ENCODE measurements around the gene PTCD1. TPM values are rescaled to one million over a fixed set of nuclear protein-coding genes. Genes with fewer than 3 reads are reported as not detected.

Gene PTCD1
- total and polyA plus RNA-seq, 2 of the 8 experiments (the other 6 are each of a cell fraction or from before 2014, with no cell fraction given): 7.5 to 7.6 TPM

DNA sequence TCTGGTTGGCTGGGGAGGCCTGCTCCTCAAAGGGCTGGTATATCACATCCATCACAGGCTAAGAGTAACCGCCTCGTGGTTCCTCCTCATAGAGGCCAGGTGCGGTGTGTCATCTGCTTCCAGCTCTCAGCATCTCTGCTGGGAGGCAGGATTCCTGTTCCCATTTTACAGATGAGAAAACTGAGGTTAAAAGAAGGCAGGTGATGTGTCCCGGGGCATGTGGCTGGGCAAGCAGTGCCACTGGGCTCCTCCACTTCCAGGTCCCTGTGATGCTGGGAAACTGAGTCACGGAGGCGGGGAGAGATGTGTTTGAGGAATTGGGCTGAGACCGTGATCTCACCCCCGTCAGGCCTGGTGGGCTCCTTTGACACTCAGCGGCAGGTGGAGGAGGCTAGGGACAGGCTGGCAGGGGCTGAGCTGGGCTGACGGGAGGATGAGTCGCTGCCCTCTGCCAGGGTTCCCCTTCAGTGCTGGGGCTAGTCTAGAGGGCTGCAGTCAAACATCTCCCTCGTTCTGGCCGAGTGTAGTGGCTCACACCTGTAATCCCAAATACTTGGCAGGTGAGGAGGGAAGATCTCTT lies 54.7 kb downstream of the PTCD1 start:
- no peak overlapping the region for H3K4me3 ChIP-seq (ENCODE audit: extremely low read depth in 1 of 4, insufficient read depth in 2 of 4, low read depth in 3 of 4, low read length in 4 of 4)
- H3K79me2 ChIP-seq (ENCODE audit: control insufficient read depth in 1 of 2, insufficient read depth in 2 of 2, low read length in 2 of 2): peaks cover 0 to 13% of the 10 kb centered on the region in 2 experiments; a peak in 1 of 4 replicates
- H2BK20ac ChIP-seq (ENCODE audit: low read length): no peak overlapping the region
- peaks cover 13% of the 10 kb centered on the region for H3K79me1 ChIP-seq (ENCODE audit: low read depth, low read length)
- H4K20me1 ChIP-seq (replicated peaks in 1 of 2; ENCODE audit: control insufficient read depth in 1 of 2, insufficient read depth in 2 of 2, low read length in 2 of 2): peaks cover 12 to 21% of the 10 kb centered on the region in 2 experiments
- no peak overlapping the region for H3K56ac ChIP-seq (replicated peaks; ENCODE audit: insufficient read length, low read depth, low read length)
- WGBS, 2 experiments (ENCODE audit: extremely low coverage in 1 of 2, insufficient coverage in 1 of 2, insufficient read length in 1 of 2, insufficient replicate concordance in 2 of 2, low coverage in 1 of 2, low lambda C conversion rate in 2 of 2, missing lambda C conversion rate in 1 of 2): 90% methylated on average over 13 of the region's 13 CpGs; no CpG with 5 or more reads in 1 of the 2 experiments
- ChIA-PET CTCF (ENCODE audit: partially characterized antibody) (no interaction called here), POLR2A (ENCODE audit: partially characterized antibody) (interaction anchor here (1.5 to 3.3 kb wide), 3 partner anchors 9 to 15 kb away, joined by 3 to 18 read pairs (median 4); no protein-coding TSS in a partner anchor)
- H2BK5ac ChIP-seq (ENCODE audit: low read depth, low read length): no peak overlapping the region
- no peak overlapping the region for H2BK12ac ChIP-seq (ENCODE audit: low read depth, low read length)
- no peak for FAIRE-seq
- H3K18ac ChIP-seq (ENCODE audit: extremely low read depth, low read length): no peak overlapping the region
- H3K27me3 ChIP-seq (replicated peaks in 1 of 4; ENCODE audit: control insufficient read depth in 3 of 4, extremely low read depth in 1 of 4, insufficient read depth in 3 of 4, low read length in 3 of 4): no peaks in the 10 kb centered on the region
- H3K4me2 ChIP-seq (ENCODE audit: insufficient read depth in 1 of 2, low read depth in 2 of 2, low read length in 2 of 2): no peak overlapping the region
- no peak overlapping the region for H4K91ac ChIP-seq (replicated peaks; ENCODE audit: insufficient read length, low read length)
- no peak overlapping the region for H3K23ac ChIP-seq (ENCODE audit: insufficient read length)
- peaks cover 2 to 9% (median 6%) of the 10 kb centered on the region in 4 experiments; a peak in 3 of 8 replicates for H3K36me3 ChIP-seq (ENCODE audit: control insufficient read depth in 2 of 4, insufficient read depth in 4 of 4, low read length in 3 of 4)
- H3K4me1 ChIP-seq (replicated peaks in 1 of 4; ENCODE audit: control insufficient read depth in 3 of 4, insufficient read depth in 4 of 4, low read length in 3 of 4): peaks cover 0 to 5% (median 1%) of the 10 kb centered on the region in 4 experiments; a peak in 3 of 7 replicates
- no peak for DNase-seq (ENCODE audit: low read depth in 1 of 2, low spot score in 2 of 2)
- no peak overlapping the region for H3K9ac ChIP-seq (replicated peaks in 1 of 4; ENCODE audit: extremely low read depth in 1 of 4, low read depth in 3 of 4, low read length in 3 of 4)
- no peak overlapping the region for H2BK15ac ChIP-seq (ENCODE audit: low read length)
- H2AFZ ChIP-seq (ENCODE audit: low read length): no peak overlapping the region
- no peak overlapping the region for H4K8ac ChIP-seq (ENCODE audit: extremely low read depth, insufficient read depth, low read length)
- H3K14ac ChIP-seq (ENCODE audit: insufficient read length): no peak overlapping the region
- H4K5ac ChIP-seq (ENCODE audit: insufficient read length, low read depth, low read length): no peak overlapping the region
- H3K27ac ChIP-seq (ENCODE audit: low read depth, low read length): no peak overlapping the region
- H2AK5ac ChIP-seq (ENCODE audit: low read depth, low read length): no peak overlapping the region
- no peaks in the 10 kb centered on the region for H3K9me3 ChIP-seq (ENCODE audit: insufficient read depth in 2 of 2, low read depth in 1 of 2, low read length in 1 of 2)
- H3K4ac ChIP-seq (replicated peaks; ENCODE audit: insufficient read length, low read depth, low read length): no peak overlapping the region
- no peak overlapping the region for H2BK120ac ChIP-seq (replicated peaks; ENCODE audit: low read depth, low read length)
- H3K23me2 ChIP-seq (ENCODE audit: low read depth, low read length): no peaks in the 10 kb centered on the region; the same call in 1 of the 2 replicates
- TF ChIP-seq RNF2 (IDR thresholded peaks at IDR 0.05; ENCODE audit: borderline replicate concordance, low read depth, low read length, missing control alignments, poor library complexity, severe bottlenecking): no peak
- no peak for TF ChIP-seq HDAC6 (IDR thresholded peaks at IDR 0.05; ENCODE audit: low read depth, low read length)
- TF ChIP-seq CEBPB (IDR thresholded peaks at IDR 0.05; ENCODE audit: low read depth, low read length): no peak
- TF ChIP-seq SP4 (IDR thresholded peaks at IDR 0.05; ENCODE audit: low read length): no peak
- TF ChIP-seq TCF12 (IDR thresholded peaks at IDR 0.05; ENCODE audit: low read depth, low read length): no peak
- TF ChIP-seq RXRA (IDR thresholded peaks at IDR 0.05; ENCODE audit: insufficient read depth, low read depth, low read length): no peak
- TF ChIP-seq BRCA1 (IDR thresholded peaks at IDR 0.05; ENCODE audit: low read depth, low read length): no peak
- TF ChIP-seq EGR1 (IDR thresholded peaks at IDR 0.05; ENCODE audit: borderline replicate concordance, low read depth, low read length): no peak
- no peak for TF ChIP-seq BACH1 (IDR thresholded peaks at IDR 0.05; ENCODE audit: low read length)
- TF ChIP-seq, protein P1, sequence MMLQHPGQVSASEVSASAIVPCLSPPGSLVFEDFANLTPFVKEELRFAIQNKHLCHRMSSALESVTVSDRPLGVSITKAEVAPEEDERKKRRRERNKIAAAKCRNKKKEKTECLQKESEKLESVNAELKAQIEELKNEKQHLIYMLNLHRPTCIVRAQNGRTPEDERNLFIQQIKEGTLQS (IDR thresholded peaks at IDR 0.05; ENCODE audit: insufficient read depth, low read depth, low read length): no peak
- no peak for TF ChIP-seq EP300 (IDR thresholded peaks at IDR 0.05; ENCODE audit: borderline replicate concordance in 1 of 2, low read depth in 2 of 2, low read length in 2 of 2)
- no peak for TF ChIP-seq SP1 (IDR thresholded peaks at IDR 0.05; ENCODE audit: low read depth, low read length)
- no peak for TF ChIP-seq YY1 (IDR thresholded peaks at IDR 0.05; ENCODE audit: low read depth, low read length)
- no peak for TF ChIP-seq TEAD4 (IDR thresholded peaks at IDR 0.05; ENCODE audit: low read depth, low read length)
